Measurements from ENCODE around the gene OTUB1. TPM values are rescaled to one million over a fixed set of nuclear protein-coding genes. Genes with fewer than 3 reads are reported as not detected.

OTUB1 gene
- total RNA-seq, 3 donors from 2014 or later (not counting 1 experiment from before 2014, with no cell fraction given) = 73.6 to 88.9 (median 82.4) TPM

- H3K27me3 ChIP-seq (ENCODE audit: control insufficient read depth, insufficient read depth, low read length) = no peaks in the 10 kb centered on the region
- no peak overlapping the region for H3K4me3 Mint-ChIP-seq
- no peak overlapping the region for H3K4me3 ChIP-seq (ENCODE audit: low read length)
- no peaks in the 10 kb centered on the region for H3K36me3 Mint-ChIP-seq
- DNase-seq (no peak), ATAC-seq (no peak)
- no peaks in the 10 kb centered on the region for H3K9me3 Mint-ChIP-seq
- TF ChIP-seq CTCF (IDR thresholded peaks at IDR 0.05) = no peak
- peaks cover 12 to 14% of the 10 kb centered on the region in 2 donors for H3K4me1 Mint-ChIP-seq
- no peaks in the 10 kb centered on the region for H3K27me3 Mint-ChIP-seq (ENCODE audit: low read depth in 2 of 2)
- H3K9me3 ChIP-seq (ENCODE audit: control insufficient read depth, insufficient read depth, low read length) = no peaks in the 10 kb centered on the region
- H3K27ac ChIP-seq (ENCODE audit: low read length) = no peak overlapping the region
- H3K4me1 ChIP-seq (ENCODE audit: control insufficient read depth, insufficient read depth, low read length) = peaks cover 11% of the 10 kb centered on the region
- WGBS (ENCODE audit: insufficient coverage) = 89% methylated on average over 8 of the region's 8 CpGs
- no peak overlapping the region for H3K27ac Mint-ChIP-seq
- peaks cover 16% of the 10 kb centered on the region for H3K36me3 ChIP-seq (ENCODE audit: control insufficient read depth, insufficient read depth, low read length)
- intact Hi-C loops (cut with micrococcal nuclease) = loop anchor here (1.0 to 5.0 kb wide), 2 partner anchors 108 to 178 kb away; partner anchors contain the start of gene ZFTA
Observed at GRCh38 chr11:63944987-63945386, 41.3 kb upstream of the OTUB1 start.

GRCh38 chr11:63945477-63946163, 40.6 kb upstream of the OTUB1 start:
- H3K36me3 ChIP-seq (ENCODE audit: control insufficient read depth, insufficient read depth, low read length) = peaks cover 16% of the 10 kb centered on the region
- peaks cover 13% of the 10 kb centered on the region for H3K4me1 ChIP-seq (ENCODE audit: control insufficient read depth, insufficient read depth, low read length)
- intact Hi-C loops (cut with micrococcal nuclease) = loop anchor here (1.0 to 5.0 kb wide), 2 partner anchors 108 to 178 kb away; partner anchors contain the start of gene ZFTA
- H3K4me3 ChIP-seq (ENCODE audit: low read length) = no peak overlapping the region
- H3K27me3 ChIP-seq (ENCODE audit: control insufficient read depth, insufficient read depth, low read length) = no peaks in the 10 kb centered on the region
- 70% methylated on average over 14 of the region's 14 CpGs for WGBS (ENCODE audit: insufficient coverage)
- no peak overlapping the region for H3K27ac Mint-ChIP-seq
- H3K9me3 Mint-ChIP-seq = no peaks in the 10 kb centered on the region
- no peak overlapping the region for H3K27ac ChIP-seq (ENCODE audit: low read length)
- no peaks in the 10 kb centered on the region for H3K36me3 Mint-ChIP-seq
- ATAC-seq (peak in 2 of 3 donors; percentile 81 to 89), DNase-seq (peak; percentile 30 to 75)
- peaks cover 9% of the 10 kb centered on the region in 2 donors for H3K4me1 Mint-ChIP-seq
- H3K9me3 ChIP-seq (ENCODE audit: control insufficient read depth, insufficient read depth, low read length) = no peaks in the 10 kb centered on the region
- peak; percentile 57 for TF ChIP-seq CTCF (IDR thresholded peaks at IDR 0.05)
- no peaks in the 10 kb centered on the region for H3K27me3 Mint-ChIP-seq (ENCODE audit: low read depth in 2 of 2)
- no peak overlapping the region for H3K4me3 Mint-ChIP-seq

GRCh38 chr11:63951779-63952536, 34.3 kb upstream of the OTUB1 start:
- no peaks in the 10 kb centered on the region for H3K27me3 Mint-ChIP-seq (ENCODE audit: low read depth in 2 of 2)
- DNase-seq (peak; percentile 56 to 58), ATAC-seq (peak; percentile 77 to 86 (median 80))
- no peaks in the 10 kb centered on the region for H3K27me3 ChIP-seq (ENCODE audit: control insufficient read depth, insufficient read depth, low read length)
- peak overlapping the region; percentile 82 for H3K27ac ChIP-seq (ENCODE audit: low read length)
- H3K4me3 Mint-ChIP-seq = peak overlapping the region; percentile 75
- H3K4me1 Mint-ChIP-seq = peaks cover 33 to 54% of the 10 kb centered on the region in 2 donors
- WGBS (ENCODE audit: insufficient coverage) = 34% methylated on average over 20 of the region's 20 CpGs
- no peak for TF ChIP-seq CTCF (IDR thresholded peaks at IDR 0.05)
- H3K36me3 ChIP-seq (ENCODE audit: control insufficient read depth, insufficient read depth, low read length) = peaks cover 37% of the 10 kb centered on the region
- no peaks in the 10 kb centered on the region for H3K9me3 Mint-ChIP-seq
- H3K27ac Mint-ChIP-seq = peak overlapping the region; percentile 78 to 84
- H3K36me3 Mint-ChIP-seq = no peaks in the 10 kb centered on the region
- peak overlapping the region; percentile 1 for H3K4me3 ChIP-seq (ENCODE audit: low read length)
- intact Hi-C loops (cut with micrococcal nuclease) = no loop called here
- no peaks in the 10 kb centered on the region for H3K9me3 ChIP-seq (ENCODE audit: control insufficient read depth, insufficient read depth, low read length)
- H3K4me1 ChIP-seq (ENCODE audit: control insufficient read depth, insufficient read depth, low read length) = peaks cover 49% of the 10 kb centered on the region

All from natural killer cell (primary cell).